ENCODE data around the gene CHDH. TPM values are rescaled to one million over a fixed set of nuclear protein-coding genes. Genes with fewer than 3 reads are reported as not detected.

The CHDH gene
- total RNA-seq, 1 donor from 2014 or later = 17.7 TPM

DNA sequence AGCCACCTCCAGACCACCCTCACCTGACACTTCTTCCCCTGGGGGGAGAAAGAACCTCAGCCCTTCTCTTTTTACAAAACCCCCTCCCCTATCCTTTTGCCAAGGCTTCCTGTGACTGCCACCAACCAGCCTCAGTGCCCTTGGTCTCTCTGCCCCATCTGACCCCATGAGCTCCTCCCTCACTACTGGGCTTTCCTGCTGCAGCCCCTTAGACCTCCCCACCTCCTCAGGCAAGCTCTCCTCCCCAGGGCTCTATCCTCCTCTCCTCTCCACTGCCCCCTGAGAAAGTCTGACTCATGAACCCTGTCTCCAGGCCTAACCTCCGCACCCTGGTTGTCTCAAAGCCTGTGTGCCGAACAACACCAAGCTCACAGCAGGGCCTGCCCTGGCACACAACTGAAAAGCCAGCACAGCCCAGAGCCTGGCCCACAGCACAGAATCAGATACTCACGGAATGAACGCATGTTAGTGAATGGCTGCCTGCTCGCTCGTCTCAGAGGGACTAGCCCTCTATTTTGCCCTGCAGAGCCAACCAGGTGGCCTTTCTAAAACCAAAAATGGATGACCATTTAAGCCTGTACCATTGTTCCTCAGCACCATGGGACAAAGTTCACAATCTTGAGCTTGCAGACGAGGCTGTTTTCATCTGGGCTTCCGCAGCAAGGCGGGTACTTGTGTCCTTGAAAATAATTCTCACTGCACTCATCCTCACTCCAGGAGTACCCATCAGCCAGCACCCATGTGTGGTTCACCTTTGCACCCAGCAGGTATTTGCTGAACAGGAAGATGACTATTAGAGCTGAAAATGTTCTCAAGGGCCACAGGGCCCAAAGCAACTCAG is 1.7 kb downstream of the CHDH start:
- H3K4me1 Mint-ChIP-seq (ENCODE audit: low read depth) = peaks cover 33% of the 10 kb centered on the region
- no peaks in the 10 kb centered on the region for H3K9me3 Mint-ChIP-seq (ENCODE audit: low read depth)
- H3K27me3 Mint-ChIP-seq = peaks cover 9% of the 10 kb centered on the region
- peak overlapping the region; percentile 94 for H3K27ac Mint-ChIP-seq
- DNase-seq (ENCODE audit: low spot score, unreplicated experiment) = no peak
- H3K36me3 Mint-ChIP-seq (ENCODE audit: insufficient read depth) = peaks cover 2% of the 10 kb centered on the region
- TF ChIP-seq, protein P1, sequence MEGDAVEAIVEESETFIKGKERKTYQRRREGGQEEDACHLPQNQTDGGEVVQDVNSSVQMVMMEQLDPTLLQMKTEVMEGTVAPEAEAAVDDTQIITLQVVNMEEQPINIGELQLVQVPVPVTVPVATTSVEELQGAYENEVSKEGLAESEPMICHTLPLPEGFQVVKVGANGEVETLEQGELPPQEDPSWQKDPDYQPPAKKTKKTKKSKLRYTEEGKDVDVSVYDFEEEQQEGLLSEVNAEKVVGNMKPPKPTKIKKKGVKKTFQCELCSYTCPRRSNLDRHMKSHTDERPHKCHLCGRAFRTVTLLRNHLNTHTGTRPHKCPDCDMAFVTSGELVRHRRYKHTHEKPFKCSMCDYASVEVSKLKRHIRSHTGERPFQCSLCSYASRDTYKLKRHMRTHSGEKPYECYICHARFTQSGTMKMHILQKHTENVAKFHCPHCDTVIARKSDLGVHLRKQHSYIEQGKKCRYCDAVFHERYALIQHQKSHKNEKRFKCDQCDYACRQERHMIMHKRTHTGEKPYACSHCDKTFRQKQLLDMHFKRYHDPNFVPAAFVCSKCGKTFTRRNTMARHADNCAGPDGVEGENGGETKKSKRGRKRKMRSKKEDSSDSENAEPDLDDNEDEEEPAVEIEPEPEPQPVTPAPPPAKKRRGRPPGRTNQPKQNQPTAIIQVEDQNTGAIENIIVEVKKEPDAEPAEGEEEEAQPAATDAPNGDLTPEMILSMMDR (IDR thresholded peaks at IDR 0.05; ENCODE audit: unreplicated experiment) = no peak
- peak overlapping the region; percentile 76 for H3K4me3 Mint-ChIP-seq (ENCODE audit: low read depth)

DNA sequence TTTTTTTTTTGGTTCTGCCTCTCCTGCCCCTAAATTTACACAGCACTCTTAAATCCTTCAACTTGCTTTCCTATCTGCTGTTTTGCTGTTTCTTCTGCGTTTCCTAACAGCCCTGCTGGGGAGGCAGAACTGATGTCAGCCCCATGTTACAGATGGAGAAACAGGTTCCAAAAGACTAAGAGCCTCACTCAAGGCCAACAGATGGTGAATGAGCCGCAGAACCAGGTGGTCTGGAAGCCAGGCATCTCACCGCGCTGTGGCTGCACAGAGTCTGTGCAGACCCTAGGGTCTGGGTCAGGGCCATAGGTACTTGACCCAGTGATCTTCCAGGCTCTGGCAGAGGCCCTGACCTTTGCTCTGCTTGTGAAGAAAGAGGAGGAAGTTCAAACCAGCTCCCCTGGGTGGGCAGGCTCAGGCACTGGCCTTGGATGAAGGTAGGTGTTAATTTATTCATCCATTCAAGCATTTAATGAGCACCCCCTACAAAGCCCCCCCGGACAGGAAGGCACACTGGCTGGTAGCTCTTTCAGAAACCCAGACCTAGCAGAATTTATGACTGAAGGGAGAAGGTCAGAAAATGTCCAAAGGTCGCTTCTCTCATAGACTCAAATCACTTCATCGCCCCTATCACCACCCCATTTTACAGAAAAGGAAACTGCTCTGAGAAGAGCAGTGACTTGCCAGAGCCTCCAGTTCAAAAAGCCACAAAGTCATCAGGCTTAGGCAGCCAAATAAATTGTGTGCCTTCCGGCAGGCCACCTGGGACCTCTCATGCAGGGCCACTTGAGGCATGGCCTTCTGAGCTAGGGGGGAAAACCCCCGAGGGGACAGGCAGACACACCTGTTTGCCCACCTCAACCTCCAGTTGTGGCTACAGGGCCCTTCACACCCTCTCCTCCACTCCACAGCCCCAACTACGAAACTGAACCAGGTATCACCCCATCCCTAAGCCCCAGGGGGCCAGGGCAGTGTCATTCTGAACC is 2.7 kb downstream of the CHDH start:
- Mint-ChIP-seq H3K27ac (peak overlapping the region; percentile 94), H3K27me3 (peaks cover 5% of the 10 kb centered on the region), H3K36me3 (ENCODE audit: insufficient read depth) (peaks cover 4% of the 10 kb centered on the region), H3K9me3 (ENCODE audit: low read depth) (no peaks in the 10 kb centered on the region), H3K4me1 (ENCODE audit: low read depth) (peaks cover 33% of the 10 kb centered on the region), H3K4me3 (ENCODE audit: low read depth) (peak overlapping the region; percentile 25)
- DNase-seq (ENCODE audit: low spot score, unreplicated experiment) = no peak
- TF ChIP-seq, protein P1 (IDR thresholded peaks at IDR 0.05; ENCODE audit: unreplicated experiment) = no peak

DNA sequence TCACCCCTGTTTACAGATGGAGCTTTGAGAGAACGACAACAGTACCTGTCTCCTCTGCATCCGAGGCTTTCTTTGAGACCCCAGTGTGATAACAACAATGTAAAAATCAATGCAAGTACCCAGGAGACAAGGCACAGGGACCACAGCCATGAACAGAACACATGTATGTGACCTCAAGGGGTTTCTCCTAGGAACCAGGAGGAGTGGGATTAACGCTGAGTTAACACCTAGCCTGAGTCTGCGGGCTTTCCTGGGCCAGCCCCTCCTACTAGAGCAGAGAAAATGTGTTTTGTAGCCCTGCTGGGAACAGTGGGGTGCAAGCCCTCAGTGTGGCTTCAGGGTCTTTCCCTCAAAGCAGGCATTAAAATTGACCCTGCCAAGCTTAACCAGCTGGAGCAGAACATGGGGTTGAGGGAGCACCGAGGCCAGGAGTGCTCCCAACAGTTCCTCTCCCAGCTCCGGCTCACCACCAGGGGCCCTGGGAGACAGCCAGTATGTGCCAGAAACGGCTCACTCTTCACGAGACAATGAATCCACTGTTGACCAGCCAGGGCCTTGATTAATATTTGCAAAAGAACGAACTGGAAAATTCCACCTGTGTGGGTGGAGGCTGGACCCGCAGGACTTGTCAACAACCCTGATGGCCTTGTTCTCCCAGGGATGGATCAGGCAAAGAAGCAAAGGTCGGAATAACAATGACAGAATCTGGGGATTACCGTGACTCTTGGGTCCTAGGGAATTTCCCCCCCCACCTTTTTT is 3.6 kb downstream of the CHDH start:
- Mint-ChIP-seq H3K4me1 (ENCODE audit: low read depth) (peaks cover 33% of the 10 kb centered on the region), H3K36me3 (ENCODE audit: insufficient read depth) (peaks cover 4% of the 10 kb centered on the region), H3K4me3 (ENCODE audit: low read depth) (peak overlapping the region; percentile 27), H3K9me3 (ENCODE audit: low read depth) (no peaks in the 10 kb centered on the region), H3K27me3 (peaks cover 5% of the 10 kb centered on the region), H3K27ac (peak overlapping the region; percentile 94)
- TF ChIP-seq, protein P1 (IDR thresholded peaks at IDR 0.05; ENCODE audit: unreplicated experiment) = peak; percentile 57
- DNase-seq (ENCODE audit: low spot score, unreplicated experiment) = peak; percentile 46

DNA sequence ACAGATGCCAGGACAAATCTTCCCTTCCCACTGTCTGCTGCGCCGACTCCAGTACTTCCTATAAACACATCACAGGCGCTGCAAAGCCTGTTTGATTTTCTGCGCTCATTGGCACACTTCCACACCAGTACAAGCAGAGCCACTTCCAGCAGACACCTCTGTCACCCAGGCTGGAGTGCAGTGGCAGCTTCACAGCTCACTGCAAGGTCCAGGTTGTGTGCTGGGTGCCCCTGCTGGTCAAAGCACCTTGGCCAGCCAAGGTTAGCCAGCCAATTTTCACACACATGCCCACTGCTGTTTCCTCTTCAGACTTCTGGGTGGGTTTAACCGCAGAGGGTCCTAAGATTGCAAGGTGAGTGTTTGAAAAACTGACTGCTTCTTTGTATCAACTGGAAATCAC is 4.9 kb downstream of the CHDH start:
- TF ChIP-seq, protein P1 (IDR thresholded peaks at IDR 0.05; ENCODE audit: unreplicated experiment) = no peak
- no peak overlapping the region for H3K27ac Mint-ChIP-seq
- no peak overlapping the region for H3K4me3 Mint-ChIP-seq (ENCODE audit: low read depth)
- no peaks in the 10 kb centered on the region for H3K27me3 Mint-ChIP-seq
- DNase-seq (ENCODE audit: low spot score, unreplicated experiment) = no peak
- H3K9me3 Mint-ChIP-seq (ENCODE audit: low read depth) = no peaks in the 10 kb centered on the region
- peaks cover 8% of the 10 kb centered on the region for H3K36me3 Mint-ChIP-seq (ENCODE audit: insufficient read depth)
- peaks cover 33% of the 10 kb centered on the region for H3K4me1 Mint-ChIP-seq (ENCODE audit: low read depth)

Measured in progenitor cell of endocrine pancreas (in vitro differentiated cells).